NCI-H2227 (cell line): ENCODE data around the gene RAD51C.
"Not testable (repeated sequence)": the region's sequence is repeated elsewhere in the genome, so short reads cannot be mapped to it uniquely, and the experiment has no call there.

Source experiments
- DNase-seq: peaks from one replicate; lab custom pipeline; 2025; ENCODE audit not compliant: unreplicated experiment; lab: John Stamatoyannopoulos, UW

The RAD51C gene

GRCh38 chr17:58684003-58684402 is 8.4 kb upstream of the RAD51C start:
- DNase-seq: no peak

- not testable (repeated sequence) for DNase-seq
Measured at GRCh38 chr17:58684462-58684861, 7.9 kb upstream of the RAD51C start.

- DNase-seq: no peak
Measured at GRCh38 chr17:58686980-58687379, 5.4 kb upstream of the RAD51C start.

GRCh38 chr17:58688521-58688920 is 3.9 kb upstream of the RAD51C start:
- DNase-seq: no peak

- DNase-seq: not testable (repeated sequence)
Measured at GRCh38 chr17:58690033-58690432, 2.4 kb upstream of the RAD51C start.

- peak; percentile 94 for DNase-seq
Measured at GRCh38 chr17:58691701-58692238, 632 bp upstream of the RAD51C start, which contains the start of gene TEX14. Gene TEX14 (minus strand): TSS chr17:58692045. CDS start chr17:58652001, 40,044 bp downstream.

GRCh38 chr17:58693208-58693607 is 806 bp downstream of the RAD51C start:
- DNase-seq: peak; percentile 30

- DNase-seq: no peak
Measured at GRCh38 chr17:58693751-58694150, 1.3 kb downstream of the RAD51C start.

GRCh38 chr17:58694302-58694701 is 1.9 kb downstream of the RAD51C start:
- no peak for DNase-seq

GRCh38 chr17:58694826-58695225 is 2.4 kb downstream of the RAD51C start:
- no peak for DNase-seq

- DNase-seq: no peak
Measured at GRCh38 chr17:58699771-58700170, 7.4 kb downstream of the RAD51C start.

GRCh38 chr17:58702045-58702476 is 9.7 kb downstream of the RAD51C start:
- DNase-seq: no peak

- no peak for DNase-seq
Measured at GRCh38 chr17:58702708-58703107, 10.3 kb downstream of the RAD51C start.

GRCh38 chr17:58703137-58703915 is 10.9 kb downstream of the RAD51C start:
- no peak for DNase-seq

GRCh38 chr17:58703916-58704286 is 11.5 kb downstream of the RAD51C start:
- no peak for DNase-seq

GRCh38 chr17:58706351-58707140 is 14.1 kb downstream of the RAD51C start:
- no peak for DNase-seq

GRCh38 chr17:58710948-58711552 is 18.6 kb downstream of the RAD51C start:
- DNase-seq: peak; percentile 82

GRCh38 chr17:58722274-58722673 is 29.9 kb downstream of the RAD51C start:
- DNase-seq: no peak

GRCh38 chr17:58722696-58723095 is 30.3 kb downstream of the RAD51C start:
- DNase-seq: no peak

- no peak for DNase-seq
Measured at GRCh38 chr17:58728798-58729197, 36.4 kb downstream of the RAD51C start.

GRCh38 chr17:58730937-58731336 is 38.5 kb downstream of the RAD51C start:
- no peak for DNase-seq
